AG04449 (cell line): ENCODE data around the gene MTA2.
A peak's percentile ranks its signal among the peaks of the same experiment; 100 is the strongest.
"Not testable (repeated sequence)": the region's sequence is repeated elsewhere in the genome, so short reads cannot be mapped to it uniquely, and the experiment has no call there.

ENCODE experiments used
- CTCF ChIA-PET: fragments of 350-600 bp; formaldehyde crosslinking; extraction: SDS; loops from one replicate; lab custom pipeline; 2021; ENCODE audit warnings: antibody characterized with exemption; lab: Yijun Ruan, JAX
- POLR2A ChIA-PET: fragments of 400-600, 350-600 bp; formaldehyde crosslinking; extraction: SDS; loops from one replicate; lab custom pipeline; 2020; ENCODE audit warnings: antibody characterized with exemption, inconsistent platforms; lab: Yijun Ruan, JAX
- DNase-seq: peaks from one replicate; pipeline ENCODE4 v3.0.0-alpha.2; 2010; ENCODE audit warnings: low read depth, low spot score
- H3K4me3 ChIP-seq: 2 replicates; pipeline ENCODE4 v1.5.1; 2011; ENCODE audit warnings: low read depth, mild to moderate bottlenecking, control low read depth, low read length
- TF ChIP-seq, protein P1 (sequence below): IDR thresholded peaks from one replicate; pipeline ENCODE4 v1.5.1; 2011; ENCODE audit warnings: mild to moderate bottlenecking, moderate library complexity, low read length, control low read depth, inconsistent platforms; ENCODE audit not compliant: insufficient read depth; ENCODE audit errors: missing control alignments

Gene MTA2

GRCh38 chr11:62627713-62628112 lies 26.0 kb upstream of the MTA2 start:
- TF ChIP-seq, protein P1, sequence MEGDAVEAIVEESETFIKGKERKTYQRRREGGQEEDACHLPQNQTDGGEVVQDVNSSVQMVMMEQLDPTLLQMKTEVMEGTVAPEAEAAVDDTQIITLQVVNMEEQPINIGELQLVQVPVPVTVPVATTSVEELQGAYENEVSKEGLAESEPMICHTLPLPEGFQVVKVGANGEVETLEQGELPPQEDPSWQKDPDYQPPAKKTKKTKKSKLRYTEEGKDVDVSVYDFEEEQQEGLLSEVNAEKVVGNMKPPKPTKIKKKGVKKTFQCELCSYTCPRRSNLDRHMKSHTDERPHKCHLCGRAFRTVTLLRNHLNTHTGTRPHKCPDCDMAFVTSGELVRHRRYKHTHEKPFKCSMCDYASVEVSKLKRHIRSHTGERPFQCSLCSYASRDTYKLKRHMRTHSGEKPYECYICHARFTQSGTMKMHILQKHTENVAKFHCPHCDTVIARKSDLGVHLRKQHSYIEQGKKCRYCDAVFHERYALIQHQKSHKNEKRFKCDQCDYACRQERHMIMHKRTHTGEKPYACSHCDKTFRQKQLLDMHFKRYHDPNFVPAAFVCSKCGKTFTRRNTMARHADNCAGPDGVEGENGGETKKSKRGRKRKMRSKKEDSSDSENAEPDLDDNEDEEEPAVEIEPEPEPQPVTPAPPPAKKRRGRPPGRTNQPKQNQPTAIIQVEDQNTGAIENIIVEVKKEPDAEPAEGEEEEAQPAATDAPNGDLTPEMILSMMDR, result no peak
- ChIA-PET CTCF (interaction anchor here (1.0 to 1.5 kb wide), 2 partner anchors 17 to 34 kb away, joined by 3 to 4 read pairs; no protein-coding TSS in a partner anchor), POLR2A (interaction anchor here (1.0 kb wide), 1 partner anchor 36 kb away, joined by 3 read pairs; the partner anchor contains the start of gene TUT1)
- H3K4me3 ChIP-seq, result no peak overlapping the region
- DNase-seq, result no peak

GRCh38 chr11:62622476-62623089 lies 20.9 kb upstream of the MTA2 start:
- TF ChIP-seq, protein P1, result no peak
- ChIA-PET POLR2A (interaction anchor here (0.7 to 2.5 kb wide), 12 partner anchors 10 to 85 kb away, joined by 3 to 16 read pairs (median 6); partner anchors contain the start of genes AHNAK, BSCL2, C11orf98 and CSKMT), CTCF (interaction anchor here (1.0 to 6.2 kb wide), 6 partner anchors 9 to 31 kb away, joined by 3 to 49 read pairs (median 5); partner anchors contain the start of genes EML3, ROM1 and TUT1)
- DNase-seq, result no peak
- peak overlapping the region; percentile 39; the same call in 1 of the 2 replicates for H3K4me3 ChIP-seq

DNA sequence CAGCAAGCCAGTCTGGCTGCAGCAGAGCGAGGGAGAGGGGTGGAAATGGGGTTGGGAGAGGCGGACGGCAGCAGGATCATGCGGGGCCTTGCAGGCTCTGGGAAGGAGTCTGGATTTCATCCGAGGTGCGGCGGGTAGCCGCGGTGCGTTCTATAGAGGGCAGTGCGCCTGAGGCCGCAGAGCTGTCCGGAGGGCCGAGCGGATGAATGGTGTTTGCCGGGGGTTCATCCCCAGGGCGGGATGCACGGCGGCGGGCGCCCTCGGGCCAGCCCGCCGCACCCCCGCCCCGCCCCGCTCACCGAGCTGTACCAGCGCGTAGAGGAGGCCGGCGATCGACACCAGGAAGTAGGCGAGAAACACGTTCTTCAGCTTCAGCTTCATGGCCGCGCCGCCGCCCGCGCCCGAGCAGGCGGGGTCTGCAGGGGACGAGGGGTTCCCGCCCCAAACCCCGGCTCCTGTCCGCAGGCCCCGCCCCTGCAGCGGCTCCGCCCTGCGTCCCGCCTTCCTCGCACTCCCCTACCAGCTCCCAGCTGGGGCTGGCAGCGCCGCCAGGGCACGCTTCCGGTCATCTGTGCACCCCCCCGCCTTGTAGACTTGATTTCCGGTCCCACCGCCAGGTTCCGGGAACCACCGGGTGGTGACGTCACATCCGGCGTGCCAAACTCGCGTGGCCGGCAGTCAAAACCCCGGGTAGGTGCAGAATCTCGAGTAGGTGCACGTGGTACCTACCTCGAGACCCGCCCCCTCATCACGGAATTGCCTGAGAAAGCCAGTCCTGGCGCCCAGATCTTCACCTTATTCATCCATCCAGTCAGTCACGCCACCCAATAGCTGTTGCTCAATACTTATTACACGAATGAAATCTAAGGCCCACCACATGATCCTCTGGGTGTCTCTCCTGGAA lies 20.2 kb upstream of the MTA2 start, which contains the start of gene B3GAT3:
Gene B3GAT3 (minus strand): TSS at position 420 of the 904 bp plus-strand sequence. CDS start 39 bp downstream, at position 381.
- CTCF ChIA-PET, result interaction anchor here (0.9 to 6.2 kb wide), 14 partner anchors 8 to 227 kb away, joined by 3 to 49 read pairs (median 5); partner anchors contain the start of genes EML3, ROM1 and TUT1
- peak within 1 kb of the TSS; percentile 83 for H3K4me3 ChIP-seq
- POLR2A ChIA-PET, result interaction anchor here (1.0 to 2.5 kb wide), 15 partner anchors 8 to 86 kb away, joined by 3 to 16 read pairs (median 6); partner anchors contain the start of genes AHNAK, BSCL2, C11orf98 and CSKMT
- TF ChIP-seq, protein P1, result peak; percentile 24
- peak; percentile 82 for DNase-seq

DNA sequence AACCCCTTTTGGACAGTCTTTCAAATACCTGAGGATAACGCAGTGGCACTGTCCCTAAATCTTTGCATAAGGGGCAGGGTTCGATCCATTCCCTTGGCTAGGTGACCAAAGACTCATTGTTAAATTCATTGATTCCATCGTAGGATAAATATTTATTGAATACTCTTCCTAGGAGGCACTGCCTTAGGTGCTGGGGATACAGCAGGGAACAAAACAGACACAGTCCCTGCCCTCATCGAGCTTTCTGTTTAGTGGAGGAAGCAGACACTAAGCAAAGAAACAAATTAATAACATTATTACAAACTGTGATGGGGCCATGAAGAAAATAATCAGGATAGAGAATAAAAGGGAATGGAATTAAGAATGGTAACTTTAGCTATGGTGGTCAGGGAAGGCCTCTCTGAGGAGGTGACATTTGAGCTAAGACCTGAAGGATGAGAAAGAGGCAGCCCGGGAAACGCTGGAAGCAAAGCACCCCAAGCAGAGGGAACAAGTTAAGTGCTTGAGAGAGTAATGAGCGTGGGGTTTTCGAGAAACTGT lies 19.4 kb upstream of the MTA2 start:
- ChIA-PET POLR2A (interaction anchor here (1.0 to 2.5 kb wide), 12 partner anchors 9 to 76 kb away, joined by 3 to 16 read pairs (median 6); partner anchors contain the start of genes C11orf98, CSKMT, EML3 and GANAB), CTCF (interaction anchor here (0.9 to 6.2 kb wide), 12 partner anchors 8 to 226 kb away, joined by 3 to 49 read pairs (median 5); partner anchors contain the start of genes EML3, ROM1 and TUT1)
- DNase-seq, result no peak
- TF ChIP-seq, protein P1, result no peak
- peak overlapping the region; percentile 83 for H3K4me3 ChIP-seq

- CTCF ChIA-PET, result interaction anchor here (1.5 kb wide), 1 partner anchor 15 kb away, joined by 4 read pairs; the partner anchor contains the start of gene MTA2
- POLR2A ChIA-PET, DNase-seq, H3K4me3 ChIP-seq: not testable (repeated sequence)
Measured at GRCh38 chr11:62616957-62617356, 15.3 kb upstream of the MTA2 start.

- TF ChIP-seq, protein P1, result no peak
- H3K4me3 ChIP-seq, result no peak overlapping the region
- ChIA-PET CTCF (no interaction called here), POLR2A (no interaction called here)
- no peak for DNase-seq
Measured at GRCh38 chr11:62615521-62615920, 13.9 kb upstream of the MTA2 start.
